Endothelial cell of umbilical vein (primary cell): ENCODE results near the gene PKP3.

Experiments
- CTCF ChIP-seq, 2 donors: IDR thresholded peaks; 1 replicate in 1 of 2; 2 replicates in 1 of 2; pipeline ENCODE4 v1.5.1; 2011; ENCODE audit warnings: low read length in 2 of 2, mild to moderate bottlenecking in 2 of 2, moderate library complexity in 2 of 2, control low read depth in 1 of 2, inconsistent platforms in 1 of 2, low read depth in 1 of 2; ENCODE audit not compliant: insufficient read depth in 1 of 2; ENCODE audit errors: extremely low read depth in 1 of 2
- EZH2 ChIP-seq: IDR thresholded peaks from 2 replicates; pipeline ENCODE4 v1.6.1; 2012; ENCODE audit warnings: borderline replicate concordance, low read depth, mild to moderate bottlenecking, moderate library complexity, low read length, inconsistent platforms; ENCODE audit not compliant: severe bottlenecking
- FOS ChIP-seq: IDR thresholded peaks from 2 replicates; pipeline ENCODE4 v1.6.1; 2011; ENCODE audit warnings: mild to moderate bottlenecking, low read length, moderate library complexity, borderline replicate concordance; ENCODE audit not compliant: insufficient read depth
- GATA2 ChIP-seq: IDR thresholded peaks from 2 replicates; pipeline ENCODE4 v1.7.0; 2011; ENCODE audit warnings: low read depth, mild to moderate bottlenecking, moderate library complexity, mixed read lengths, low read length; ENCODE audit not compliant: insufficient read length, insufficient read depth
- JUN ChIP-seq: IDR thresholded peaks from 2 replicates; pipeline ENCODE4 v1.6.1; 2011; ENCODE audit warnings: borderline replicate concordance, low read depth; ENCODE audit not compliant: insufficient read length, insufficient read depth
- MAX ChIP-seq: IDR thresholded peaks from 2 replicates; pipeline ENCODE4 v1.6.1; 2011; ENCODE audit not compliant: insufficient read depth, insufficient read length
- MYC ChIP-seq: IDR thresholded peaks from one replicate; pipeline ENCODE4 v1.6.1; 2011; ENCODE audit warnings: mild to moderate bottlenecking, low read depth, low read length
- POLR2A ChIP-seq: IDR thresholded peaks from 2 replicates; pipeline ENCODE4 v1.6.1; 2012; ENCODE audit warnings: low read depth, mild to moderate bottlenecking, control low read depth, low read length
- POLR2AphosphoS5 ChIP-seq: IDR thresholded peaks from 2 replicates; pipeline ENCODE4 v1.6.1; 2012; ENCODE audit warnings: low read depth, mild to moderate bottlenecking, control low read depth, low read length, moderate library complexity; ENCODE audit not compliant: insufficient read depth

GRCh38 chr11:353179-353873 is 40.7 kb upstream of the PKP3 start:
- TF ChIP-seq GATA2 (no peak), CTCF (IDR thresholded peaks at IDR 0.05; ENCODE audit: extremely low read depth in 1 of 2, insufficient read depth in 1 of 2, low read depth in 1 of 2, low read length in 2 of 2) (no peak), POLR2A (no peak), MAX (no peak), EZH2 (no peak), POLR2AphosphoS5 (no peak), MYC (no peak), JUN (no peak), FOS (no peak)
